OCI-LY7 (cell line): Measurements from ENCODE around the gene TIGD6. TPM values are rescaled to one million over a fixed set of nuclear protein-coding genes. Genes with fewer than 3 reads are reported as not detected.

Experiments used
- BruUV-seq: library from RNA; stranded (reverse); fragments of 400-500 nt; replicated peaks from 2 replicates; lab custom pipeline; 2021; lab: Mats Ljungman, UMichigan
- CTCF ChIA-PET: fragments of 300-600 bp; sonication (Branson Sonifier 250); formaldehyde crosslinking; loops from one replicate; lab custom pipeline; 2022; ENCODE audit warnings: antibody characterized with exemption; ENCODE audit not compliant: unreplicated experiment; lab: Charles Lee
- POLR2A ChIA-PET: fragments of 300-600 bp; sonication (Branson Sonifier 250); formaldehyde crosslinking; loops from one replicate; lab custom pipeline; 2022; ENCODE audit warnings: antibody characterized with exemption; lab: Charles Lee
- DNase-seq: peaks from one replicate; pipeline ENCODE4 v3.0.0-alpha.2; 2015; ENCODE audit warnings: low spot score
- H2AFZ ChIP-seq: fragments of 200-600 bp; sonication (generic), shearing (Covaris generic); 2 replicates; pipeline ENCODE4 v1.6.1; 2014; ENCODE audit warnings: mild to moderate bottlenecking, antibody characterized with exemption, low read length, moderate library complexity
- H3K27ac ChIP-seq: fragments of 200-600 bp; sonication (generic); 2 replicates; pipeline ENCODE4 v1.5.1; 2014; ENCODE audit warnings: mixed run types, low read depth, mild to moderate bottlenecking, moderate library complexity, low read length, inconsistent platforms; ENCODE audit not compliant: poor library complexity, severe bottlenecking
- H3K36me3 ChIP-seq: fragments of 200-600 bp; sonication (generic); 2 replicates; pipeline ENCODE4 v1.6.1; 2014; ENCODE audit warnings: mild to moderate bottlenecking, antibody characterized with exemption, low read length, moderate library complexity, mixed read lengths; ENCODE audit not compliant: insufficient read depth
- H3K4me1 ChIP-seq: fragments of 200-600 bp; sonication (generic); 2 replicates; pipeline ENCODE4 v1.5.1; 2014; ENCODE audit warnings: mild to moderate bottlenecking, low read length; ENCODE audit not compliant: insufficient read depth, poor library complexity, severe bottlenecking
- H3K4me2 ChIP-seq: fragments of 200-600 bp; sonication (generic); 2 replicates; pipeline ENCODE4 v1.6.1; 2014; ENCODE audit warnings: mild to moderate bottlenecking, low read length
- H3K4me3 ChIP-seq: fragments of 200-600 bp; sonication (generic); 2 replicates; pipeline ENCODE4 v1.5.1; 2014; ENCODE audit warnings: mild to moderate bottlenecking, low read depth, low read length; ENCODE audit not compliant: poor library complexity, severe bottlenecking
- H3K79me2 ChIP-seq: fragments of 200-600 bp; sonication (generic); 2 replicates; pipeline ENCODE4 v1.6.1; 2016; ENCODE audit warnings: low read depth, mild to moderate bottlenecking, low read length, moderate library complexity, mixed read lengths; ENCODE audit not compliant: insufficient read depth
- H3K9me2 ChIP-seq: fragments of 200-600 bp; sonication (generic); 2 replicates; pipeline ENCODE4 v1.6.1; 2016; ENCODE audit warnings: mild to moderate bottlenecking, low read length, mixed read lengths; ENCODE audit not compliant: insufficient read depth
- H3K9me3 ChIP-seq: fragments of 200-600 bp; sonication (generic); 2 replicates; pipeline ENCODE4 v1.6.1; 2014; ENCODE audit warnings: mild to moderate bottlenecking, mixed run types, low read length, mixed read lengths
- H4K20me1 ChIP-seq: fragments of 200-600 bp; sonication (generic); 2 replicates; pipeline ENCODE4 v1.6.1; 2014; ENCODE audit warnings: mild to moderate bottlenecking, antibody characterized with exemption, low read length, moderate library complexity, mixed read lengths; ENCODE audit not compliant: insufficient read depth
- CTCF ChIP-seq: fragments of 200-600 bp; sonication (generic); conservative IDR thresholded peaks from 2 replicates; pipeline ENCODE4 v1.5.1; 2014; ENCODE audit warnings: mild to moderate bottlenecking, antibody characterized with exemption, low read length, moderate library complexity, mixed read lengths
- EZH2phosphoT487 ChIP-seq: fragments of 200-600 bp; sonication (generic); IDR thresholded peaks from 2 replicates; pipeline ENCODE4 v1.6.1; 2018; ENCODE audit warnings: low read depth, borderline replicate concordance, mild to moderate bottlenecking, mixed run types, antibody characterized with exemption, low read length, moderate library complexity, mixed read lengths
- intact Hi-C: fragments of 100-400 bp; cut with micrococcal nuclease; formaldehyde crosslinking; loops from one replicate; pipeline ENCODE4 v1.10.0; 2022; ENCODE audit not compliant: unreplicated experiment
- total RNA-seq, 2 experiments: library from RNA; depleted of rRNA in 1 of 2; stranded (reverse); fragments of >200 nt in 1 of 2; shearing (Covaris generic) in 1 of 2; gene quantifications; 2 replicates each; pipeline ENCODE4 v1.2.3, GENCODE V29; 2014 to 2022

TIGD6 gene
- total RNA-seq, 2 experiments from 2014 or later, result 3.4 to 4.6 TPM

GRCh38 chr5:150007050-150007449, 6.6 kb upstream of the TIGD6 start:
- H3K4me1 ChIP-seq, result peaks cover 11% of the 10 kb centered on the region
- DNase-seq, result no peak
- H3K27ac ChIP-seq, result no peak overlapping the region
- no peak overlapping the region for H3K4me3 ChIP-seq
- no peak overlapping the region for H3K4me2 ChIP-seq
- intact Hi-C loops, result no loop called here
- H3K79me2 ChIP-seq, result peaks cover 31% of the 10 kb centered on the region
- ChIA-PET CTCF (no interaction called here), POLR2A (interaction anchor here (1.1 to 2.1 kb wide), 4 partner anchors 16 to 38 kb away, joined by 3 to 10 read pairs (median 6); no protein-coding TSS in a partner anchor)
- H3K36me3 ChIP-seq, result peaks cover 93% of the 10 kb centered on the region
- H3K9me3 ChIP-seq, result no peaks in the 10 kb centered on the region
- no TSS peak for BruUV-seq
- TF ChIP-seq CTCF (no peak), EZH2phosphoT487 (no peak)
- H3K9me2 ChIP-seq, result no peaks in the 10 kb centered on the region
- H4K20me1 ChIP-seq, result peaks cover 7% of the 10 kb centered on the region
- H2AFZ ChIP-seq, result no peak overlapping the region

DNA sequence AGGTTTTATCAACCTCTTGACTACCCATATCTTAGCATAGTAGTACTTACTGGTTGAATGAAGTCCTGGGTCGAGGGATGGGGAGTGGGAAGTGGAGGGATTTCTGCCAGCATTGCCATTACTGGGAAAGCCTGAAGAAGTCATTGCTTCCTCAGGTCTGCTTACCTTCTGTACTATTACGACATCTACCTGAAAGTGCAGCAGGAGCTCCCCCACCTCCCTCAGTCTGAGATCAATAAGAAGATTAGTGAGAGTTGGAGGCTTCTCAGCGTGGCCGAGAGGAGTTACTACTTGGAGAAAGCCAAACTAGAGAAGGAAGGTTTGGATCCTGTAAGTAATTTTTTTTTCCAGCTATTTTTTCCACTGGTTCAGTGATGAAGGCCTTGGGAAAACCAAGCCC, 5.9 kb upstream of the TIGD6 start:
- Histone ChIP-seq H3K9me2 (no peaks in the 10 kb centered on the region), H3K79me2 (peaks cover 39% of the 10 kb centered on the region), H3K27ac (no peak overlapping the region), H3K9me3 (no peaks in the 10 kb centered on the region), H2AFZ (no peak overlapping the region), H3K4me2 (no peak overlapping the region), H3K4me1 (peaks cover 14% of the 10 kb centered on the region), H3K36me3 (peaks cover 88% of the 10 kb centered on the region), H4K20me1 (peaks cover 10% of the 10 kb centered on the region), H3K4me3 (no peak overlapping the region)
- intact Hi-C loops, result no loop called here
- no peak for DNase-seq
- ChIA-PET CTCF (no interaction called here), POLR2A (interaction anchor here (0.5 to 2.1 kb wide), 6 partner anchors 11 to 397 kb away, joined by 3 to 7 read pairs (median 4); no protein-coding TSS in a partner anchor)
- TF ChIP-seq EZH2phosphoT487 (no peak), CTCF (no peak)
- BruUV-seq, result no TSS peak

GRCh38 chr5:150001660-150002486, 1.4 kb upstream of the TIGD6 start:
- H3K4me2 ChIP-seq, result peak overlapping the region; percentile 85
- TSS peak; percentile 67 for BruUV-seq
- peaks cover 44% of the 10 kb centered on the region for H3K36me3 ChIP-seq
- no peak overlapping the region for H2AFZ ChIP-seq
- H3K4me1 ChIP-seq, result peaks cover 27% of the 10 kb centered on the region
- DNase-seq, result peak; percentile 88
- peaks cover 10% of the 10 kb centered on the region for H4K20me1 ChIP-seq
- TF ChIP-seq EZH2phosphoT487 (no peak), CTCF (peak; percentile 73)
- no peaks in the 10 kb centered on the region for H3K9me3 ChIP-seq
- intact Hi-C loops, result loop anchor here (2.0 to 5.0 kb wide), 4 partner anchors 41 to 657 kb away; partner anchors contain the start of genes CSNK1A1, GRPEL2, PPARGC1B and SLC26A2
- CTCF ChIA-PET, result no interaction called here
- peak overlapping the region; percentile 66 for H3K27ac ChIP-seq
- H3K4me3 ChIP-seq, result peak overlapping the region; percentile 83
- POLR2A ChIA-PET, result interaction anchor here (0.9 to 1.5 kb wide), 3 partner anchors 19 to 27 kb away, joined by 3 to 8 read pairs (median 3); no protein-coding TSS in a partner anchor
- no peaks in the 10 kb centered on the region for H3K9me2 ChIP-seq
- peaks cover 44% of the 10 kb centered on the region for H3K79me2 ChIP-seq
